Pulmonary artery endothelial cell (primary cell): ENCODE results near the gene ABCA12. TPM values are rescaled to one million over a fixed set of nuclear protein-coding genes. Genes with fewer than 3 reads are reported as not detected.

ENCODE experiments used
- DNase-seq: peaks from one replicate; pipeline ENCODE4 v3.0.0-alpha.2; 2011; ENCODE audit warnings: low read depth, low spot score
- total RNA-seq: library from RNA; depleted of rRNA; stranded (reverse); fragments of >200 nt; gene quantifications from 2 replicates; pipeline ENCODE4 v1.2.3, GENCODE V29; 2014

ABCA12 gene
- total RNA-seq, 1 donor from 2014 or later: under 0.01 TPM

- no peak for DNase-seq
Observed at GRCh38 chr2:215137329-215137686, 1.1 kb downstream of the ABCA12 start.

GRCh38 chr2:215136669-215137328 lies 1.6 kb downstream of the ABCA12 start:
- DNase-seq: no peak

- no peak for DNase-seq
Observed at GRCh38 chr2:215120401-215120800, 18.0 kb downstream of the ABCA12 start.

- no peak for DNase-seq
Observed at GRCh38 chr2:215119847-215120246, 18.6 kb downstream of the ABCA12 start.

- no peak for DNase-seq
Observed at GRCh38 chr2:215110918-215111317, 27.5 kb downstream of the ABCA12 start.

GRCh38 chr2:215107216-215108056 lies 31.0 kb downstream of the ABCA12 start:
- no peak for DNase-seq

GRCh38 chr2:215105607-215106354 lies 32.6 kb downstream of the ABCA12 start:
- DNase-seq: no peak

GRCh38 chr2:215104226-215104625 lies 34.2 kb downstream of the ABCA12 start:
- DNase-seq: no peak

GRCh38 chr2:215098875-215099274 lies 39.6 kb downstream of the ABCA12 start:
- no peak for DNase-seq

GRCh38 chr2:215084080-215084479 lies 54.3 kb downstream of the ABCA12 start:
- DNase-seq: no peak

- DNase-seq: no peak
Observed at GRCh38 chr2:215083146-215083545, 55.3 kb downstream of the ABCA12 start.

GRCh38 chr2:215082446-215082845 lies 56.0 kb downstream of the ABCA12 start:
- no peak for DNase-seq

GRCh38 chr2:215080545-215080944 lies 57.9 kb downstream of the ABCA12 start:
- DNase-seq: no peak

GRCh38 chr2:215071676-215072075 lies 66.8 kb downstream of the ABCA12 start:
- DNase-seq: no peak

GRCh38 chr2:215068399-215068798 lies 70.0 kb downstream of the ABCA12 start:
- no peak for DNase-seq

GRCh38 chr2:215066124-215066523 lies 72.3 kb downstream of the ABCA12 start:
- no peak for DNase-seq

- no peak for DNase-seq
Observed at GRCh38 chr2:215063526-215063925, 74.9 kb downstream of the ABCA12 start.

GRCh38 chr2:215060861-215061536 lies 77.4 kb downstream of the ABCA12 start:
- no peak for DNase-seq

GRCh38 chr2:215059724-215060123 lies 78.7 kb downstream of the ABCA12 start:
- no peak for DNase-seq

GRCh38 chr2:215055891-215056290 lies 82.5 kb downstream of the ABCA12 start:
- DNase-seq: no peak

- DNase-seq: no peak
Observed at GRCh38 chr2:215052810-215053209, 85.6 kb downstream of the ABCA12 start.

GRCh38 chr2:215052404-215052803 lies 86.0 kb downstream of the ABCA12 start:
- DNase-seq: no peak
